GM19452 (cell line): ENCODE results near the gene NANS.
A peak's percentile ranks its signal among the peaks of the same experiment; 100 is the strongest.

Experiments used
- ATAC-seq: cut with Tn5 transposase; IDR thresholded peaks from one replicate; pipeline ENCODE4 v1.9.1; 2021; ENCODE audit not compliant: unreplicated experiment

Gene NANS

DNA sequence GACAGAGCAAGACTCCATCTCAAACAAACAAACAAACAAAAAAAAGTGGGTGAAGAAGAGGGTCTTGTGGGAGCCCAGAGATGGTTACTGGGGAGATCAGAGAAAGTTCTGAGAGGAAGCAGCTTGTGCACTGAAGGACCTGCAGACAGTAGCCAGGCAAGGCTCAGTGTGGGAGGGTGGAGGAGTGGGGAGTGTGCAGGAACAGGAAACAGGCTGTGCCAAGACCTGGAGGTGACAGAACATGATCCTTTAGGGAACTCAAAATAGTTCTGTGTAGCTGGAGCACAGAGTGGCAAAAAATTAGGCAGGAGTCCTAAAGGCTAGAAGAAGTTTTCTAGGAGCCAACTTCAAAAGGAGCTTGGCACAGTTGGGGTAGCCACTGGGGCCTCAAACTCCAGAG lies 19.2 kb upstream of the NANS start:
- no peak for ATAC-seq

DNA sequence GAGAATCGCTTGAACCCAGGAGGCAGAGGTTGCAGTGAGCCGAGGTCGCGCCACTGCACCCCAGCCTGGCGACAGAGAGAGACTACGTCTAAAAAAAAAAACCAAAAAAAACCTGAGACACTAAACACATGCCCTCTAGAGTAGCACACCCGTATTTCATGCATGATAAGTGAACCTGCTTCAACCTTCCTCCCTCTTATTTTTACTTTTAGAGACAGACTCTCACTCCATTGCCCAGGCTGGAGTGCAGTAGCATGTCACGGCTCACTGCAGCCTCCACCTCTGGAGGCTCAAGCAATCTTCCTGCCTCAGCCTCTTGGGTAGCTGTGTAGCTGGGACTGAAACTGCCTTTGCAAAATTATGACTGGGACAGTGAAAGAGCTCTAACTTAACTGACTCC lies 17.6 kb upstream of the NANS start:
- ATAC-seq = peak; percentile 49

GRCh38 chr9:98039607-98040017 lies 16.9 kb upstream of the NANS start:
- no peak for ATAC-seq

DNA sequence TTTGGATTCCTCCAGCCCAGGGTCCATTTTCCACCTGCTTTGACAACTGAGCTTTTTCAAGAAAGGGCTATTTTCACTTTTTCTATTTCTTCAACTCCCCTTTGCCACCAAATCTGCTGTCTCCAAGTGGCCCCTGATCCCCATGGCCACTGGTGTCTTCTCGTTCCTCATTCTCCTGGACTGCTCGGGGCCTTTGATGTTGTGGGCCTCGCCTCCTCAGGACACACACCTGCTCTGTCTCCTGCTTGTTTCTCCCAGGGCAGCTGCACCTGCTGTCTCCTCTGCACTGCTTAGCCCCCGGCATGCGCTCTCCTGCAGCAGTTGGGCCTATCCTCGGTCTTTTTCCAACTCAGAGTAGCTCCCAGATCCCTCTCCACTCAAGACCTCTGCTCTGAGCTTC lies 16.3 kb upstream of the NANS start:
- ATAC-seq = no peak

- ATAC-seq = no peak
These were observed 12.6 kb upstream of the NANS start for GRCh38 chr9:98043915-98044314.

DNA sequence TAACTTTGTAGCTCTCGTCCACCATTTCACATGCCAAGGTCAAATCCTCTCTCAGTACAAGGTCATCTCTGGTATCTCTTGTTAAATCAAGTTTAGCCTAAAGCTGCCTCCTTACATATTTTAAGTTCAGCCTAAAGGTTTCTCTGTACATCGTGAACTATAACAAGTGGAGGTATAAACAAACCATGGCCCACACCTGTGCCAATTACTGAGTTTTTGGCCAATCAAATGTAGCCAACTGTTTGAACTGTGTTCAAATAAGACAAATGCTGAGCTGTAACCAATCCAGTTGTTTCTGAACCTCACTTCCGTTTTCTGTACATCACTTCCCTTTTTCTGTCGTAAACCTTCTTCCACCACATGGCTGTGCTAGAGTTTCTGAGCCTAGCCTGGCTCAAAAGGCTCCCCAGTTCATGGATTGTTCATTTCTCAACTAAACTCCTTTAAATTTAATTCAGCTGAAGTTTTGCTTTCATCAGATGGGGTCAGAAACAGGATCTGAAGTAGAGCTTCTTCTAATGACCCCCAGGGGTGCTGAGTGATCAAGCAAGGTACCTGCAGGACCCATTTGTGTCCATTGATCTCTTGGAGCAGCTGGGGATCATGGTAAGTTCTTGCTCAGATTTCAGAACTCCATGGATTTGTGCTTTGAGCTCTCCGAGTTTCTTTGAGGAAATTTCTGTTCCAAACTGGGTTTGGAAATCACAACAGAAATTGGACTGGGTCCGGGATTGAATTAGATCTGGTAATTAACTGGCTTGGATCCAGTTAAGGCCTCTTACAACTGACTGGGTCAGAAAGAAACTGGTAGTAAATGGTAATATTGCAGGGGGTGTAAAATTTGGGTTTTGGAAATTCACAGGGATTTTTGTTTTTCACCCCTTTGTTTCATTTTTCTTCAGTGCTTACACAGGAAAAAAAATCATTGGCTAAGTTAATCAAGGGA lies 11.0 kb upstream of the NANS start:
- ATAC-seq = peak; percentile 92

- ATAC-seq = no peak
These were observed 10.4 kb upstream of the NANS start for GRCh38 chr9:98046180-98046543.

GRCh38 chr9:98047002-98047401 lies 9.5 kb upstream of the NANS start:
- ATAC-seq = no peak

GRCh38 chr9:98049288-98050072 lies 7.1 kb upstream of the NANS start:
- ATAC-seq = no peak

DNA sequence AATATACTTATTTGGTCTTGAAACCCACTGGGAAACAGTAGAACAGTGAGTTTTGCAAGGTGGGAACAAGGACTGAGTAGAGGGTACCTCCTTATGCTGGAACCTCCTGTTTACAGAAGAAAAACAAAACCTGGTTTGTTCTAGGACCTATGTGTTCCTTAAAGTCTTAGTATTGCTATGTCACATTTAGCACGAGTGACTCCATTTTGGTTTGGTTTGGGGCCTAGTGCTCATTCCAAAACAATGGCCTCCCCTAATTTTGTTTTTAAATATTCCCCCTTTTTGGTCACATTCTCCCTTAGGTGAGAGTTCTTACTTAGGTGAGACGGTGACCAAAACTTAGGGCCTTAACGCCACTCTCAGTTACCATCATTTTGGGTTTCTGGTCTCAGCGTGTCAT lies 6.2 kb upstream of the NANS start:
- no peak for ATAC-seq

- ATAC-seq = no peak
These were observed 2.1 kb upstream of the NANS start for GRCh38 chr9:98054376-98054951.

GRCh38 chr9:98057138-98057799 lies 737 bp downstream of the NANS start:
- no peak for ATAC-seq

GRCh38 chr9:98062161-98062560 lies 5.6 kb downstream of the NANS start:
- no peak for ATAC-seq

- ATAC-seq = no peak
These were observed 8.3 kb downstream of the NANS start for GRCh38 chr9:98064623-98065392.

- no peak for ATAC-seq
These were observed 9.7 kb downstream of the NANS start for GRCh38 chr9:98066235-98066634.

- no peak for ATAC-seq
These were observed 10.7 kb downstream of the NANS start for GRCh38 chr9:98067184-98067583.

DNA sequence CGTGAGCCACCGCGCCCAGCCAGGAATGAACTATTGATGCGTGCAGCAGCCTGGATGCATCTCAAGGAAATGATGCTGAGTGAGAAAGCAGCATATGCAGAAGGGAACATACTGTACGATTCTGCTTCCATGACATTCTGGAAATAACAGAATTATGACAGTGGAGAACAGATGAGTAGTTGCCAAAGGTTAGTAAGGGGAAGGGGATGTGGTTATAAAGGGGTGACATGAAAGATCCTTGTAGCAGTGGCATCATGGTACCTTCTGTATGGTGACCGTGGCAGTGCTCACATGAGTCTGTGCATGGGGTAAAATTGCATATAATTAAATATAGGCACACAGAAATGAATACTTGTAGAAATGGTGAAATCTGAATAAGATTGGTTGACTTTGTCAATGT lies 13.0 kb downstream of the NANS start:
- no peak for ATAC-seq

- ATAC-seq = no peak
These were observed 14.2 kb downstream of the NANS start for GRCh38 chr9:98070704-98071103.

DNA sequence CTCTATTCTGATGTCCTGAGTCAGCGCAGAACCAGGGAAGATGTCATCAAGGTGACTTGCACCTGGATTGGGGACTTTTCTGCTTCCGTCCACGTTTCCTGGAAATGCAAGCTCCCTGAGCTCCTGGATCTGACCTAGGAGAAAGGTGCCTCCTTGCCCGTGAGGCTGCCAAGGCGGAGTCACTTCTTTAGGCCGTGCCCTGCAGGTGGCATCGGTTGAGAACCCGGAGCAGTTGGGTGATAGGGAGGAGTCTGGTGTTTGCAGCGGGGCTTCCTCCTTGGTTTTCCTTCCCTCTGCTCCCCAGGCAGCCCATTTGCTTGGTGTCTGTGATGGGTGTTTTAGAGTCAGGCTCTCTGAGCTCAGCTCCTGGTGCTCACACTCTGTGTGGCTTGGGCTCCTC lies 15.2 kb downstream of the NANS start:
- no peak for ATAC-seq

GRCh38 chr9:98074115-98074990 lies 17.8 kb downstream of the NANS start:
- ATAC-seq = no peak
